Right renal cortex interstitium (tissue), 3 donors: Measurements from ENCODE around the gene FLRT1. TPM values are rescaled to one million over a fixed set of nuclear protein-coding genes. Genes with fewer than 3 reads are reported as not detected.

Source experiments
- DNase-seq, 3 donors: peaks; one replicate each; pipeline ENCODE4 v3.0.0-alpha.2; 2013; ENCODE audit warnings: low read depth in 3 of 3, low spot score in 2 of 3
- polyA plus RNA-seq, 3 donors: library from polyadenylated mRNA; unstranded; fragments of 120-200 nt; gene quantifications; one replicate each; pipeline ENCODE4 v1.2.1, GENCODE V29; 2013; ENCODE audit not compliant: insufficient read length in 3 of 3

The FLRT1 gene
- polyA plus RNA-seq, 3 donors, result 2.6 to 2.8 (median 2.7) TPM

DNA sequence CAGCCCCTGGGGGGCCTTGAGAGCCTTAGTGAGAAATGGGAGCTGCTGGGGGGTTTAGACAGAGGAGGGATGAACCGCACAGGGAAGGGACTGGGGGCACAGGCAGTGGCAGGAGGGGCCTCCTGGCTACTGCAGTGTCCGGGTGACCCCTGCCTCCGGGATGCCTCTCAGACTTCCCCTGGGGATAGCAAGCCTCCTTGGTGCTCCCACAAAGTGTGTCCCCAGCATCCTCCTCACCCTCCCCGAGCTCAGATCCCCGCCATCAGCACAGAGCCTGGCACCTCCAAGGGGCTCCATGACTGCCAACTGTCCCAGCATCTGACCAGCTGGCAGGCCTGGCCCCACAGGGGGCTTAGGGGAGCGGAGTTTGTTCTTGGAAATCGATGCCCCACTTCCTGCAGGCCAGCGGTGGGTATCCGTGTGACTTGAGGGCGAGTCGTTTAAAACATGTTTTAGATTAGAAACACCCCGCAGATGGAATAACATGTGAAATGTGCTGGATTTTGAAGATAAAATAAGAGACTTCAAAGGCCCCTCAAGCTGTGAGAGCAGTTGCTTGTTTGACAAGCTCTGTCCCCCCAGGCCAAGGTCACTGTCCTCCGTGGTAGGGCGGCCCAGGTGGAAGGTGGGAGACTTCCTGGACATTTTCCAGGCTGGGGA is 13.5 kb upstream of the FLRT1 start:
- DNase-seq, result no peak

DNA sequence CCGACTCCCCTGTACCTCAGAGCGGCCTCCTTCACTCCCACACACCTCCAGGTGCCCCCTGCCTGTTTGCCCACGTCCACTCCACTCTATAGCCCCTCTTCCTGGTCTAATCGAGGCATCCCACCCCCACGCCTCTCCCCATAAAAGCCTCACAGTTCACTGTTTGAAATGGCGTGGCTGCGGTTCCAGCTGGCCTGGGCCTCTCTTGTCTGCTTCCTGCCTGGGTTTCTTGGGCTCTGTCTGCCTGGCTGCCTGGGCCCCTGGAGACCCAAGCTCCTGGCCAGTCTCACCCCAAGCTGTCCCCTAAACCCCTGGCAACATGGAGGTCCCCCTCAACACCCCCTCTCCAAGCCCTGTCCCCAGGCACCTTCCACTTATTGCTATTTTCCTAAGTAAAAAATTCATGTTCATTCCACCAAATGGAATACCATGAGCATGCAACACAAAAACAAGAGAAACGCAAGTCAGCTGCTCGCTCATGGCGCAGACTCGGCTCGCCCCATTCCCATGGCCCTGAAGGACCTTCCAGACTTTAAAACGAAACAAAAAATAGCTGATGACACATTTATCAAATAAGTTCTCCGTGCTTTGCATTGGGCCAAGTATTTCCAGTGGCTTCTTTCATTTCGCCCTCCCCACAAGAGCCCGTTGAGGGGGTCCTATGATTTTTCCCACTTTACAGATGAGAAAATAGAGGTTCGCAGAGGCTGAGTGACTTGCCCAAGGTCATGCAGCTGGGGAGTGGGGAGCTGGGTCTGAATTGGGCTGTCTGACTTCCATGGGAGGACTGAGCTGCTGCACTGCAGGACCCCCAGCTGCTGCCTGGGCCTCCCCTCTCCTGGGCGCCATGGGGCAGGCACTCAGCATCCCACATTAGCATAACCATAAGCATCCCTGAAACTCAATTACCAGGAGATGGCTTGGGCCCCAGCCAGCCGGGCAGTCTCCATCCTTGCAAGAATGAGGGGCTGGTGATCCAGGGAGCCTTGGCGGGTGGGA is 11.7 kb upstream of the FLRT1 start:
- no peak for DNase-seq

GRCh38 chr11:64025205-64025604 is 10.5 kb upstream of the FLRT1 start:
- no peak for DNase-seq

- no peak for DNase-seq
Observed at GRCh38 chr11:64026575-64027205, 9.0 kb upstream of the FLRT1 start.

DNA sequence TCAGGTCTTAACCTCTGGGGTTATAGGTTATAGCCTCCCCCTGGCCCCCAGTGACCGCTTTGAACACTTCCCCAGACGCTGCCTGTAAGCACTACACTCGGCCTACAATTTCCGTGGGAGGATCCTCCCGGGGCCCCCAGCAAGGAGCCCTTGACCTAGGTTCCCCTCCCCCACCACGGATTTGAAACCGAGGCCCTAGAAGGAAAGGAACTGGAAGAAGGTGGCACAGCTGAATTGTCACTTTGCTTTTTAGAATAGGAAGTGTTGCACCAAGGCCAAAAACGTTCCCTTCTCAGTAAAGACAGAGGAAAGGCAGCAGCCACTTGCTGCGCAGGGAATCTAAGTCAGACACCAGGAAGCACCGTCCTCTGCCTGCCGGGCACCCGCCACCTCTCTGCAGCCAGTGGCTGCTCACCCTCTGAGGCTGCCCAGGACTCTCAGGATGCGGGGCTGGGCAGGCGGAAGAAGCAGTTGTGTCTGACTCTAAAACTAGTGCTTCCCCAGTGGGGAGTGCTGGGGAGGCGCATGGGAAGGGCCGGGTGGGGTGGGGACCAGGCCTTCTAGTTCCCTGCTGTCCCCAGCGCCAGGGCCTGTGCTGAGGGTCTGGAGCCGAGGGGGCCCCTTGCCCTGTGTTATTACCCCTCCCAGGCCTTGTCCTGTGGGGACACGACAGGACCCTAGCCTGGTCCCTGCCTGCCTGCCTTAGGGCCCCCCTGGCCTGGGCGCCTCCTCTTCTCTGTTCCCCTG is 7.9 kb upstream of the FLRT1 start:
- no peak for DNase-seq

GRCh38 chr11:64028398-64029115 is 7.2 kb upstream of the FLRT1 start:
- no peak for DNase-seq

- DNase-seq, result no peak
Observed at GRCh38 chr11:64029773-64030172, 6.0 kb upstream of the FLRT1 start.

DNA sequence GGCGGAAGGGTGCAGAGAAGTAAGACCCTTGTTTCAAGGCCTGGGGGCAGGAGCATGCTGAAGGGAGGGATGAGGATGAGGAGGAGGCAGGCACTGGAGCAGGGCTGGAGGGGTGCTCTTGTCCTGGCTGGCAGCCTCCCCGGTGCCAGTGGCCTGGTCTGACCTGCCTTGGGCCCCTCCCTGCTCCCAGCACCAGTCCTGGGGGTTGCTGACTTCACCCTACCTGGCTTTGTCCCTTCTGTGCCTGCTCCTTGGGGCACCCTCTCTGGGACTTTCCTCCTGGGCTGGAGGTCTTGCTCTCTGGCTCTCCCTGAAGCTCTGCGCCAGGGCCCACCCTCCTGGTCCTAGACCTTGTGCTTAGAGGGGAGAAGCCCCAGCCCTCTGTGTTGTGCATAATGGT is 4.7 kb upstream of the FLRT1 start:
- DNase-seq, result no peak

DNA sequence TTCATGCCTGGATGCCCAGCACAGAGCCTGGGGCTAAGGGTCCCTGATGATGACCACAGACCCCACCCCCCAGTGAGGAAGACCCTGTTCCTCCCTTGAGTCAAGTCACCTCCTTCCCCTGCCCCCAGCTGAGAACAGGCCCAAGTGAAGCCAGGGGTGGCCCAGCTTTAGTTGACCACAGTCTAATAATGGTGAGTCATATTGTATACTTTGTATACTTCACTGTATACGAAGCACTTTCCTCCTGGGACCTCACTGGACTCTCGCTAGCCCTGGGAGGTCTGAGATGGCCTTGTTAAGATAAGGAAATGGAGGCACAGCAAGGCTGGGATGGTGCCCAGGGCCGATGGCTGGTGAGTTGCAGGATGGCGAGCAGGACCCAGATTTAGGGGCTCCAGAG is 3.7 kb upstream of the FLRT1 start:
- DNase-seq, result no peak

DNA sequence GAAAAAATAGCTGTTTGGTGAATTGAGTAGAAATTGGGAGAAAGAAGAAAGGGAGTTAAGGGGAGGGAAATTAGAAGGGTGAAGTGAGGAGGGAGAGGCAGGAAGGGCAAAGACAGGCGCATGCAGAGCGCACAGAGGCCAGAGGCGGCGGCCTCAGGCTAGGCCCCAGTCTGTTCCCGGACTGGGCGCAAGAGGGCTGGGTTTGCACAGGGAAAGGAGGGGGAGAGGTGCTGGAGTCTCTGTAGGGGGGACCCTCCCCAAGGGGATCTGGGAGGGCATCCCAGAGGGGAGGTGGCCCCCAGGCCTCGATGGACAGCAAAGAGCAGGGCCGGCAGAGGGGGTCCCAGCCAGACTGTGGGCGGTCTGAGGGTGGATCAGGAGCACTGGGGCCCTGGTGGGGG is 1.3 kb upstream of the FLRT1 start:
- DNase-seq, result no peak

GRCh38 chr11:64035081-64035524 is 628 bp upstream of the FLRT1 start:
- no peak for DNase-seq

DNA sequence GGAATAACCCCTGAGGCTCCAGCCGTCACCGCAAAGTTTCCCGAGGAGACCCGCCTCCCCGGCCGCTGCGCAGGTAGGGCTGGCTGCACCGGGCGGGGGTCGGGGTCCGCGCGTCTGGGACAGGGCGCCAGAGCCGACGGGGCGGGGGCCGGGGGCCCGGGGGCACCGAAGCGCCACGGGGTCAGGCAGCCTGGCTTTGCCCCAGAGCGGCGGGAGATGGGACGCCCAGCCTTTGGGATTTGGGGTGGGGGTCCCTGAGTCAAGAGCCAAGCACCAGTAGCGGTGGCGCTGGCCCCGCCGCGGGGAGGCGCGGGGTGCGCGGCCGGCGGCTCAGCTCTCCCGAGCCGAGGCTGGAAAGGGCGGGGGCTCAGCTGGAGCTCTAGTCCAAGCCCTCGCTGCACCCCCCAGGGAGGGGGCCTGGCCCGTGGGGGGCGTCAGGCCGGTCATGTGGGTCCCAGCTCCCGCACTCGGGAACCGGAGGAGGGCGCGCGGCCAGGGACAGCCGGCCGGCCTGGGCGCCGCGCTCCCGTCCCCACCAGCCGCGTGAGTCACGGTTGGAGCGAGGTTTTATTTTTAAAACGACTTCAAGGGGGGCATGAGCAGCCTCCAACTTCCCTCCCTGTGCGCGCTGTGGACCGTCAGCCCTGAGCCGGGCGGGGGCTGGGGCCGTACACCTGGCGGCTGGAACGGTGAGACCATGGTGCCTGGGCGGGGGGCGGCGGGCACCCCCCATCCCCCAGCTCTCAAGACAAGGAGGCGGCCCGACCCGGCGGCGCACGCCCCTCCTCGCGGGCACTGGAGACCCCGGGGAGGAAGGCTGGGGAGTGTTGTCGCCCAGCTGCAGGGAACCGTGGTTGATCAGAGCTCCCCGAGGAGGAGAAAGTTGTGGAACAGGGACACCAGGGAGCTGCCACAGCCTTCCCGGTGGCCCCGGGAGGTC is 626 bp downstream of the FLRT1 start:
- DNase-seq, result no peak

DNA sequence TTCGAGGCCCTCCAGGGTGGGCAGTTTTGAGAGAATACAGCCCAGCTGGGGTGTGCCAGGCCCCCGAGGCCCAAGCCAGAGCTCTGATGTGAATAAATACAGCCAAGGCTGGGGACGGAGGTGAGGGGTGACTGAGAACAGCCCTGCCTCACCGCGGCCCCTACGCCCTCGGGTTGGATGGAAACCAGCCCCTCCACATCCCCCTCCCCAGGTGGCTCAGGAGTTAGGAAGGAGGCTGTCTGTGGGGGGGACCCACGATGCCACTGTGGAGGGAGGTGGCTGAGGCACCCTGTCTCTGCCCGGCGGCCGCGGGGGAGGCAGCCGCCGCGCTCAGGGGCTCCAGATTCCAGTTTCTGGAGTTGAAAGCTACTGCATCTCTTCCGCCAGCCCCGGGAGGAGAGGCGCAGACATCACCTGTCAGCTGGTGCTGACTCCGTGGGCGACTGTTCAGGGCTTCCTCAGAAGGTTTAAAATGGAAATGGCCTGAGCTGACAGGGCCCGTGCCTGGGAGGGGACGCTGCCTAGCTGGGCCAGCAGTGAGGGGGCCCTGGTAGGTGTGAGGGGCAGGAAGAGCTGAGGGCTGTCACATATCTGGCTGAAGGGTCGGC is 1.4 kb downstream of the FLRT1 start:
- no peak for DNase-seq

GRCh38 chr11:64038500-64038899 is 2.8 kb downstream of the FLRT1 start:
- no peak for DNase-seq

DNA sequence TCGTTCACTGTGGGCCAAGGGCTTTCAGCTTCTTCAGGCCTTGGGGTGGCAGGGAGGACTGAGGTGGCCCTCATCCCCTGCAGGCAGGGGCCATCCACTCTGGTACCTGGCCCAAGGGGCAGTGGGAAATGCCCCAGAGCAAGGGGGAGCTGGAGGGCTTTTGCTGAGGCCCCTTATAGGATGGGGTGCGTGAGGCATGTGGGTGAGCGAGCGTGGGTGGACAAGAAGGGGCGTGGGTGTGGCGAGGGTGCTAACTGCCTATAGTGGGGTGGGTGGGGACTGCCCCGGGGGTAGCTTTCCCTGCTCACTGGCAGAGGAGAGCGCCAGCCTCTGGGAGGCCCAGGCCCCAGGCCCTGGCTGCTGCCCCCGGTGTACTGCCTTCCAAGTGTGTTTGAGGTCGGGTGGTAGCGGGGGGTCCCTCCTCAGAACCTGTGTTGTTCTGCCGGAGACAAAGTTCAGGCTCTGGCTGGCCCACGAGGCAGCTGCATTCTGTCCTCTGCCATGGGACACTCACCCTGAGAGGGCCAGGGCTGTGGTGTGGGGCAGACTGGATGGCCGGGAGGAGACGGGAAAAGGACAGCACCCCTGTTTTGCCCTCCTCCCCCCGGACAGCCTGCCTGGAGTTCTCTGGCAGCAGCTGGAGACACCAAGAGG is 3.4 kb downstream of the FLRT1 start:
- DNase-seq, result no peak

DNA sequence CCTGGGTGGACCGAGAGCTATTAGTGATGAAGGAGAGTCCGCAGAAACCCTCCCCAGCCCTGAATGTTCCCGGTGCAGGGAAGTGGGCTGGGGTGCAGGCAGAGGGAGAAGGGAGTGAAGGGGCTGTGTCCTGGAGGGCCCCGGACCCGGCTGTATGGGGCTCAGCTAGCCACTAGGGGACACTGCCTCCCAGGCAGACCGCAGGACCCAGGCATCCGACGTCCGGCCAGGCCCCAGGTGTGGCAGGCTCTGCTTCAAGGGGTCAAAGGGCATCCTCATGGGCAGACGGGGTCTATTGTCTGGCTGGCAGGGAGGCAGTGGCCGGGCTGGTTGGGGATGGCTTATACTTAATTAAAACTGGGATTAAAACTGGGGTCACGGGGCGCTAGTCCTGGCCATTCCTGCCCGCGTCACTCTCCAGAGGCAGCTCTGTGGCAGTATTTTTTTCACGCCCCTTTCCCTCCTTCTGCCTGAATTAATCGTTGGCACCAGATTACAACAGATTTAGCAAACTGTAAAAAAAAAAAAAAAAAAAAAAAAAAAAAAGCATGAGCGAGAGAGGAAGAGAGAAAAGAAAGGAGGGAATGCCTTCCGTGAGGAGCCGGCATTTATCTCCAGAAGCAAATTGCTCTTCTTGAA is 5.1 kb downstream of the FLRT1 start:
- no peak for DNase-seq

DNA sequence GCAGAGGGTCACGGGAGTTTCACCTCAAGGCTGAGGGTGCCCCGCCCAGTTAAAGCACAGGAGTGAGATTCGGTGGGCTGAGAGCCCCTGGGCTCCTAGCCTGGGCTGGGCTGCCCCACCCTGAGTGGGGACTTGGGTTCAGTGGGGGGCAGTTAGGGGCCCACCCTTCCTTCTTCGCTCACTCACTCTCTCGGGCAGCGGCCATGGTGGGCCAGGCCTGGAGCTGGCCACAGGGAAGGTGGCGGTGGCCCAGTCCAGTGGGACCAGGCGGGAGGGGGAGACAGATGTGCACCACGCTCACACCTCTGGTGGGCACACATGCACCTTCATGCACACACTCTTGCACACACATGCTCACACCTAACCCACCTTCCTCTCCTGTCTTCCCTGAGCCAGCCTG is 6.1 kb downstream of the FLRT1 start:
- no peak for DNase-seq

- no peak for DNase-seq
Observed at GRCh38 chr11:64042301-64042700, 6.6 kb downstream of the FLRT1 start.
